GM21381 (cell line): ENCODE measurements around the gene LTO1.
A peak's percentile ranks its signal among the peaks of the same experiment; 100 is the strongest.

Experiments
- ATAC-seq: cut with Tn5 transposase; IDR thresholded peaks from one replicate; pipeline ENCODE4 v1.9.1; 2021; ENCODE audit warnings: mild to moderate bottlenecking, moderate library complexity; ENCODE audit not compliant: unreplicated experiment

LTO1 gene

DNA sequence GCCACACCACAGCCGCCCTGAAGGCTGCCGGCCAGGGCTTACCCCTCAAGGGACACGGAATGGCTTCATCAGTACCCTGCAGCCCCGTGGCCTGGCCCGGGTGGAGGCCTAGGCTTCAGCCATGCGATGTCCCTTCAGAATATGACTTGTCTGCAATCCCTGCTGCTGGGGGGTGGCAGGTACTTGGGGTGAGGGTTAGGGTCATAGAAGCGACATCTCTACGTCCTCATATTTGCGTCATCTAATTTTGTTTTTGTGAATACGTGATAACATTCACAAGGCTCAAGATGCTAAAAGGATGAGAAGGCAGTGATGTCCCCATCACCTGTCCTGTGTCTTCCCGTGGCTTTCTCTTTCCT lies 27.8 kb downstream of the LTO1 start:
- no peak for ATAC-seq

DNA sequence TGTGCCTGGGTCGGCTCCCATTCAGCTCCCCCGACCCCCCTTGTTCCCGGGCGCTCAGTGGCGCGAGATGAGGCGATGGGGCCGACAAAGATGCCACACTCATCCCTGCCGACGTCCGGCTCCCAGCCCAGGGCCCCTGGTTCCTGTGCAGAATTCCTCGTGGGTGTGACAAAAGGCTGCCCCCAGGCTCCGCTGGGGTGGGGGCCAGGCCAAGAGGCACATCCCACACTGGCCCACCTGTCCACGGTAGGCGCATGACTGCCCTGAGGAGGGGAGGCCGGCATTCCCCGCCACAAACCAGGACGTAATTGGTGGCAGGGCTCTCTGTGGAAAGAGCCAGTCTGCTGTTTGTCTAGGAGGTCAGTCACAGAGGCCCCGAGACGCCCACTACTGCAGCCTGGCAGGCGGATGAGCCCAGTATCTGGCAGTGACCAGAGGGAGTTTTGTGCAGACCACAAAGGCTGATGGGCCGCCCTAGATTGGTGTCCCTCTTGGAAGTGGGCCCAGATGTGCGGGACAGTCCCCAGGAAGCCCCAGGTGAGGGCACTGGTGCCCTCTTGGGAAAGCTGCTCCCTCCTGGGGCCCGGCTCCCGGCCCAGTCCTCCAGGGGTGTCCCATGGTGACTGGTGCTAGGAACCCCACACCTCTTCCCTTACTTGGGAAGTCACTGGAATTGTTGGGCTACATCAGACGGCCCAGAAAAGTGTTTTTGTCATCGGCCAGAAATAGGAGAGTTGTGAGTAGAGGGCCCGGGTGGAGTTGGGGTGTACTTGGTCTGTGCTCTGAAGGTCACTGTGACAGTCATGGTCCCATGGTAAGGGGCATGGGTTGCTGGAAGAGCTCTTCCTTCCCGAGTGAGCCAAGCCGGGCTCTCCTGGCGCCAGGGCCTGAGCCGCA lies 28.4 kb downstream of the LTO1 start:
- ATAC-seq = no peak

DNA sequence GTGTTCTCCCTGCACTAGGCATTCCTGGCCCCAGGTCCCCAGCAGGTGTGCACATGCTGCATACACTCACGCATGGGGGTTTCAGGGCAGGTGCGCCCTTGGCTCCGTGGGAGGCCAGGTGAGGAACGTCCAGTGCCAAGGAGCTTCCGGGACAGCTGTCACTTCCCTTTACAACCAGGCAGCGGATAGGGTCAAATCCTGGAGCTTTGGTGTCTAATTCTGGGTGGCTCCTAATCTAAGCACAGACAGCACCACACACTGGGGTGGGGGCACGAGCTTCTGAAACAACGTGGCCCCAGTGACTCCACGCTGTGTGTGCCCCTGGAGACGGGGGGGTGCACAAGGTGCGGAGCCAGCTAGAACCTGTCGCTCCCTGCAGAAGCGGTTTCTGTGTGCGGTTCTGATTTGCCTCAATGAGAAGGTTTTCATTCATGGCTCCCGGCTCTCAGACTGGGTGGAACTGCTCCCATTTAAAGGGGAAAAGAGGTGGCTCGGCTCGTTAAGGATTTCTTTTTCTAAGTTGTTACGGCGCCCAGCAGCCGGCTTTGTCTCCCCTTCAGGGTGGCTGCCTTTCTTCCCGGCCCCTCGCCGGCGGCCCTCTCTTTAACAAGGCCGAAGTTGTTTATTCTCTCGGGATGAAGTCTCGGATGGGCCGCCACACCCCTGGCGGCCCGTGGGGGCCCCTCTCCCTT lies 29.2 kb downstream of the LTO1 start:
- no peak for ATAC-seq

DNA sequence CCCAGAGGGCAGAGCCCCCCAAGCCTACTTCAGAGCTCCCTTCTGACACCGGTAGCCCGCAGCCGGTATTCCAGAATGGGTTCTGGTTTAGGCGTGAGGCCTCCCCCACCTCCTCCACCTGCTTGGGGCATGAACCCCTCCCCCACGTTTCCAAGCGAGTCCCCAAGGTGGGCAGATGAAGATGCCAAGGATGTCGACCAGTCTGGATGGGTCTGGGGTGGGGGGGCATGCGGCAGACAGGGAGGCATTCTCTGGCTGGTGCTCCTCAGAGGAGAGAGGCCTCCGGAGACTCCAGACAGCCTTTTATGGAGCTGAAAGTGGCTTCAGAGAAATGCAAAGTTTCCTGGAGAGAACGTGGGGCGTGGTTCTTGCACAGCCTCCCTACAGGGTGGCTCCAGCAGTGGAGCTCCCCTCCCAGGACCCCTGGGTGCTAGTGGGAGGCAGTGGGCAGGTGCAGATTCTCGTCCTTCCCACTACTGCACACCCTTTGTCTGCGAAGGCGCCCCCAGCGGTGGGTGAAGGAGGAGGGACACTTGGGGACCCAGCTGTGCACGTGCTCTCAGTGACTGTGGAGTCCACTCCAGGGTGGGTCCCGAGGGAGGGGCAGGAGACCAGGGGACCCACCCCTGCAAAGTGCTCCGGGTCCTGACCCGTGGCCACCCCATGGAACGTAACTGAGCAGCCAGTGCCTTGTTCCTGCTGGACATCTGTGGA lies 30.0 kb downstream of the LTO1 start:
- ATAC-seq = no peak

DNA sequence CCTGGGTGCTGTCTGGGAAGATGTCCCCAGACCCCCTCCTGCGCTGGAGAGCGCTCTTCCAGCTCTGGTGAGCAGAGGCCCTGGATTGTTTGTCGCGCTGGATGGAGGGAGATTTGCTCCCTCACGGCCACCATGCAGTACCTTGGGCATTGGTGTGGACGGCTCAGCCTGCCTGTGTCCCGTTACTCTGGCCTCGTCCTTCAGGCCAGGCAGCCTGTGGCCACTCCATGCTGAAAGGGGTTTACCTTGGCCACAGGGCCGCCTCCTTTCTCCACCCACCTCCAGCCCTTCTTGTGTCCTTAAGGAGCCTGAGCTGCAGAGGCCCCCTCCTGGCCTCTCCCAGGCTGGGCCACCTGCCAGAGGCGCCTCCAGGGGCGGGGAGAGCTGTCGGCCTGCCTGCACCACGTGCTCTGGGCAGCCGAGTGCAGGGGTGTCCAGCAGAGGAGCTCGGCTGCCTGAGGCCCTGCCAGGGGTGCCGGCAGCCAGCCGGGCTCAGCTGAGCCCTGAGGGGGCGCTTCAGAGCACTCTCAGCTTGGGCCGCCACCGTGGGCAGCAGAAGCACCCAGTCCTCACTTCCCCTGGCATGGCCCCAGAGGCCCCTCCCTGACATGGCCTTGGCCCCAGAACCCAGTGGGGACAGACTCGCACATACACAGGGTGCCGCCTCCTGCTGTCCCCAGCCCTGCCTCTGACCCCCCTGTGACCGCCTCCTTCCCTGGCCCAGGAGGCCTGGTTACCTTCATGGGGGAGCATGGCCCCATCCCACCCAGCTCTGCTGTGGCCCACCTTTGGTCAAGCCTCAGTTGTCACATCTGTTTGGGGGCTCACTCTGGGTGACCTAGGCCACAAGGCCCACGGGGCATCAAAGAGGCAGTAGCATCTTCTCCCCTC lies 30.8 kb downstream of the LTO1 start:
- no peak for ATAC-seq

DNA sequence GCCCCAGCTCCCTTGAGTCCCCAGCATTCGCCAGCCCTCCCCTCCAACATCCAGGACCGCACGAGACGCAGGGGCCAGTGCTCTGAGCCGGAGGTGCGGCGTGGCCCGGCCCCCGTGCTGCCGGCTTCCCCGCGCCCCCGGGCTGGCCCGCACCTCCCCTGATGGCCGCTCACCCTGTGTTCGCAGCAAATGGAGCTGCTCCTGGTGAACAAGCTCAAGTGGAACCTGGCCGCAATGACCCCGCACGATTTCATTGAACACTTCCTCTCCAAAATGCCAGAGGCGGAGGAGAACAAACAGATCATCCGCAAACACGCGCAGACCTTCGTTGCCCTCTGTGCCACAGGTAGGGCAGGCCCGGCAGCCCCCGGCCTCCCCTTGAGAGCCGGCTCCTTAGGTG lies 31.5 kb downstream of the LTO1 start:
- no peak for ATAC-seq

DNA sequence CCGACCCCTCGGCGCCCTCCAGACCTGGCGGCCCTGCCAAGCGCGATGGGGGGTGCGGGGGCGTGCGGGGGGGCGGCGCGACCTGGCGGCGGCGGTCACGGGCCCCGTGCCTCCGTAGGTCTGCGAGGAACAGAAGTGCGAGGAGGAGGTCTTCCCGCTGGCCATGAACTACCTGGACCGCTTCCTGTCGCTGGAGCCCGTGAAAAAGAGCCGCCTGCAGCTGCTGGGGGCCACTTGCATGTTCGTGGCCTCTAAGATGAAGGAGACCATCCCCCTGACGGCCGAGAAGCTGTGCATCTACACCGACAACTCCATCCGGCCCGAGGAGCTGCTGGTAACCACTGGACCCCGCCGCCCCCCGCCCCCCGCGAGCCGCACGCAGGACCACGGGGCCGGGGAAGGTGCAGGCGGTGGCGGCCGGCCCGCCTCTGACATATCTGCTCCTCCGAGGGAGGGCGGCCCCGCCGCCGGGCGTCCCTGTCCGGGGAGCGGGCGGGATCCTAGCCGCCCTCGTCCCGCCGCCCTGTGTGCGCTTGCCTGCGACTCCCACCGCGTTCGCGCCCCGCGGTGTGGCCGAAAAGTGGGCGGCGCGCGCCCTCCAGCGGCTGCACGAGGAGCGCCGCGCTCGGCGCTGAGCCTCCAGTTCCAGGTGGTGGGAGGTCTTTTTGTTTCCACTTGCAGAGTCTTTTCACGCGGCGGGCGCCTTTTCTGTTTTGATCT lies 32.1 kb downstream of the LTO1 start:
- ATAC-seq = peak; percentile 39

DNA sequence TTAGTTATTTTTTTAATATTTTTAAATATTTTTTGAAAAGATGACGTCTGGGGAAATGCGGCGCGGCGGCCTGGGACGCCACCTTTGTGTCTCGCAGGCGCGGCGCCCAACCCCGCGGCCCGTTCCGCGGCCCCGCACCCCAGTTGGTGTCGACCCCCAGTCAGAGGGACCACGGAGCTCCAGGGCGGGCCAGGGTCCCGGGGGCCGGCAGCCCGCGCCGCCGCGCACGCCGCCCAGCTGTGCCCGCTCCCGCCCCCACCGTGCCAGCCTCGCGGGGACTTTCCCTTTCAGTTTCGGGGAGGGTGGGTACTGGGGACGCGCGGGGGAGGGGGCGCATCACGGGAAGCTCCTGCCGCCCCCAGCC lies 32.6 kb downstream of the LTO1 start:
- peak; percentile 21 for ATAC-seq

DNA sequence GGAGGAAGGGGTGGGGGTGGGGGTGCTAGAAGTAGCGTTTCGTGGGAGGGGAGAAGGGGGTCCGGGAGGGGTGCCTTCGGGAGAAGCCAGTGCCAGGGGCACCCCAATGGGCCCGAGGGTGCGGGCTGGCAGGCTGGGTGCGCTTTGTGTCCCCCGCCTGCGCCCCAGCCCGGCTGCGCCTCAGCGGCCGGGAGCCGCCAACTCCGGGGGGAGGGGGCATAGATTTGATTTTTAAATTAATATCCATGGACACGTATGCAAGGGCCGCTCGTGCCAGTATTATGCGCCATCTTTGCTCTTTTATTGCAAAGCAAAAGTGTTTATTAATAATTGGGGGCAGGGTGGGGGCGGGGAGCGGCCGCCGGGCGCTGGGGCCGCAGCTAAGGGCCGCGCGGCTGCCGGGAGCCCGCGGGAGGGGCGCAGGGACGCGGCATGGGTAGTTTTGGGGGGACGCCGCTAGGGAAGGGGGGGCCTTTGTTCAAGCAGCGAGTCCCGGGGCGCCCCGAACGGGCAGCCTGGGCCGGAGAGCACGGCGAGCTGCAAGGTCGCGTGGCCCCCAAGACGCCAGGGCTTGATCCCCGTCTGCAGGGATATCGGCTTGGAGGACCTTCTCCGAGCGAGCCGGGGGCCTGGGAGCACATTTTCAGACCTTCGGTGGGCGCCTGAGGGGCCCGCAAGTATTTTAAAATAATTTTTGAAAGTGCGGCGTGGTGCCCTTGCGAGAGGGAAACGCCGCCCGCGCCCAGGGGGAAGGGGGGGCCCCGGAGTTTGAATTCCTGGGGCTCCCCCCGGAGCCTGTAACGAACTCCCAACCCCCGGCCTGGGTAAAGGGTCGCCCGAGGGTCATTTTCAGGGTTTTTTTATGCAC lies 33.2 kb downstream of the LTO1 start:
- no peak for ATAC-seq

DNA sequence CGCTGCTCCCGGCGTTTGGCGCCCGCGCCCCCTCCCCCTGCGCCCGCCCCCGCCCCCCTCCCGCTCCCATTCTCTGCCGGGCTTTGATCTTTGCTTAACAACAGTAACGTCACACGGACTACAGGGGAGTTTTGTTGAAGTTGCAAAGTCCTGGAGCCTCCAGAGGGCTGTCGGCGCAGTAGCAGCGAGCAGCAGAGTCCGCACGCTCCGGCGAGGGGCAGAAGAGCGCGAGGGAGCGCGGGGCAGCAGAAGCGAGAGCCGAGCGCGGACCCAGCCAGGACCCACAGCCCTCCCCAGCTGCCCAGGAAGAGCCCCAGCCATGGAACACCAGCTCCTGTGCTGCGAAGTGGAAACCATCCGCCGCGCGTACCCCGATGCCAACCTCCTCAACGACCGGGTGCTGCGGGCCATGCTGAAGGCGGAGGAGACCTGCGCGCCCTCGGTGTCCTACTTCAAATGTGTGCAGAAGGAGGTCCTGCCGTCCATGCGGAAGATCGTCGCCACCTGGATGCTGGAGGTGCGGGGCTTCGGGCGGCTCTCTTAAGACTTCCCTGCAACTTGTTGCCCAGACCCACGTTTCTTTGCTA lies 34.1 kb downstream of the LTO1 start, which contains the start of gene CCND1:
CCND1 (plus strand) TSS at position 162 of the 587 bp plus-strand sequence; CDS start at position 320, 158 bp downstream.
- ATAC-seq = no peak

DNA sequence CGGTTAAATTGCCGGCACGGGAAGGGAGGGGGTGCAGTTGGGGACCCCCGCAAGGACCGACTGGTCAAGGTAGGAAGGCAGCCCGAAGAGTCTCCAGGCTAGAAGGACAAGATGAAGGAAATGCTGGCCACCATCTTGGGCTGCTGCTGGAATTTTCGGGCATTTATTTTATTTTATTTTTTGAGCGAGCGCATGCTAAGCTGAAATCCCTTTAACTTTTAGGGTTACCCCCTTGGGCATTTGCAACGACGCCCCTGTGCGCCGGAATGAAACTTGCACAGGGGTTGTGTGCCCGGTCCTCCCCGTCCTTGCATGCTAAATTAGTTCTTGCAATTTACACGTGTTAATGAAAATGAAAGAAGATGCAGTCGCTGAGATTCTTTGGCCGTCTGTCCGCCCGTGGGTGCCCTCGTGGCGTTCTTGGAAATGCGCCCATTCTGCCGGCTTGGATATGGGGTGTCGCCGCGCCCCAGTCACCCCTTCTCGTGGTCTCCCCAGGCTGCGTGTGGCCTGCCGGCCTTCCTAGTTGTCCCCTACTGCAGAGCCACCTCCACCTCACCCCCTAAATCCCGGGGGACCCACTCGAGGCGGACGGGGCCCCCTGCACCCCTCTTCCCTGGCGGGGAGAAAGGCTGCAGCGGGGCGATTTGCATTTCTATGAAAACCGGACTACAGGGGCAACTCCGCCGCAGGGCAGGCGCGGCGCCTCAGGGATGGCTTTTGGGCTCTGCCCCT lies 34.7 kb downstream of the LTO1 start:
- ATAC-seq = no peak

DNA sequence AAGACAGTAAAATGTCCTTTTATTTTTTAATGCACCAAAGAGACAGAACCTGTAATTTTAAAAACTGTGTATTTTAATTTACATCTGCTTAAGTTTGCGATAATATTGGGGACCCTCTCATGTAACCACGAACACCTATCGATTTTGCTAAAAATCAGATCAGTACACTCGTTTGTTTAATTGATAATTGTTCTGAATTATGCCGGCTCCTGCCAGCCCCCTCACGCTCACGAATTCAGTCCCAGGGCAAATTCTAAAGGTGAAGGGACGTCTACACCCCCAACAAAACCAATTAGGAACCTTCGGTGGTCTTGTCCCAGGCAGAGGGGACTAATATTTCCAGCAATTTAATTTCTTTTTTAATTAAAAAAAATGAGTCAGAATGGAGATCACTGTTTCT lies 35.3 kb downstream of the LTO1 start:
- no peak for ATAC-seq

DNA sequence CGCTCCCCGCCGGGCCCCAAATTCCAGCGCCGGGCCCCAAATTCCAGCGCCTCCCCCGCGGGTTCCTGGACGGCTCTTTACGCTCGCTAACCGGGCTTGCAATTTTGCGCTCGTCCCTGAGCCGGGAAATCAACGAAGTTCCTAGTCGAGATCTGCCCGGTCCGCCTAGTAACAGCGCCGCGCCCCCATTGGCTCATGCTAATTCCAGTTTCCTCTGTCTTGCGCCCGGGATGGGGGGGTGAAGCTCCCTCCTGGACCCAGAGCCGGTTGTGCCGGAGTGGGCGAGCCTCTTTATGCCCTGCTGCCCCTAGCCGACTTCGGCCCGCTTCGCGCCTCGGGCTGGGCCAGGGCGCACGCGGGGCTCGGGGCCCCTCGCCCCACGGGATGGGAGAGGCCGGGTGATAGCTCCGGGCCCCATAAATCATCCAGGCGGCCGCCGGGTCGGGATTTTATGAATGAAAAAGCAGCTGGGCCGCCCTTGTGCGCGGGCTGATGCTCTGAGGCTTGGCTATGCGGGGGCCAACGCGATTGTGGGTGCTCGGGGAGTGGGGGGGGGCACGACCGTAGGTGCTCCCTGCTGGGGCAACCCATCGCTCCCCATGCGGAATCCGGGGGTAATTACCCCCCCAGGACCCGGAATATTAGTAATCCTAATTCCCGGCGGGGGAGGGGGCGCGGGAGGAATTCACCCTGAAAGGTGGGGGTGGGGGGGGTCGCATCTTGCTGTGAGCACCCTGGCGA lies 36.0 kb downstream of the LTO1 start:
- no peak for ATAC-seq

DNA sequence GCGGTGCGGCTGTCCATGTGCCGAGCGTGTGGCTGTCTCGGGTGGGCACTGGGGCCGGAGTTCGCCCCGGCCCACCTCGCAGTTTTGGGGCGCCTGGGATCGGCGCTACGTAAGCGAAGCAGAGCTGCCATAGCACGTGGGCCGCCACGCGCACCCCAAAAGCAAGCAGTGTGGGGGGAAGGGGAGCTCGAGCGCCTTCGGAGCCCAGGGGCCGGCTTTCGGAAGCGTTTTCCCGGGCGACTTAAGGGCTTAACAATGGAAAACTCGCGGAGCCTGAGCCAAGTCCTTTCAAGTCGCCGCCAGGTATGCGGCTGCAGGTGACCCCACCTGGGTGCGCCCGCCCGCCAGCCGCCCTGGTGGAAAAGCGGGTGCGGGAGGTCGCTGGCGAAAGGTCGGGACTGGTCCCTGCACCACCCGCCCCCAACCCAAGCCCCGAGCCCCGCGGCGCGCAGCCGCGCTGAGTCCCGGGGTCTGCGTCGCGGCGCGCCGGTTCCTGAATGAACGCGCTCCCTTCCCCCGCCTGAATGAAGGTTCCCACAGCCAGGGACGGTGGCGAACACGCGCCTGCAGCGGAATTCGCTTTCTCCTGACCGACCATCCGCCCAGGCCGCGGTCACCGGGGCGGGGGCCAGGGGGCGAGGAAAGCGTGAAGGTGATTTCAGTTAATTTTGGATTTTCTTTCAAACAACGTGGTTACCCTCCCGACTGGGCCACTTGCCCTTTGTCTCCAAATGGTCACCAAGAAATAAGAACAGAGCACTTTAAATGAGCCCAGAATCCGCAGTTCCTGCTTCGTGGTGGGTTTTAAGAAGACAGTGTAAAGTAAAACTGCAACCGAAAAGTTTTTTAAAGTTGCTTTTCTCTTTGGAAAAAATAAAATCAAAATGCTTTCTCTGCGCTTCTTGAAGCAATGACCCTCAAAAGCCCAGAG lies 36.9 kb downstream of the LTO1 start:
- no peak for ATAC-seq

DNA sequence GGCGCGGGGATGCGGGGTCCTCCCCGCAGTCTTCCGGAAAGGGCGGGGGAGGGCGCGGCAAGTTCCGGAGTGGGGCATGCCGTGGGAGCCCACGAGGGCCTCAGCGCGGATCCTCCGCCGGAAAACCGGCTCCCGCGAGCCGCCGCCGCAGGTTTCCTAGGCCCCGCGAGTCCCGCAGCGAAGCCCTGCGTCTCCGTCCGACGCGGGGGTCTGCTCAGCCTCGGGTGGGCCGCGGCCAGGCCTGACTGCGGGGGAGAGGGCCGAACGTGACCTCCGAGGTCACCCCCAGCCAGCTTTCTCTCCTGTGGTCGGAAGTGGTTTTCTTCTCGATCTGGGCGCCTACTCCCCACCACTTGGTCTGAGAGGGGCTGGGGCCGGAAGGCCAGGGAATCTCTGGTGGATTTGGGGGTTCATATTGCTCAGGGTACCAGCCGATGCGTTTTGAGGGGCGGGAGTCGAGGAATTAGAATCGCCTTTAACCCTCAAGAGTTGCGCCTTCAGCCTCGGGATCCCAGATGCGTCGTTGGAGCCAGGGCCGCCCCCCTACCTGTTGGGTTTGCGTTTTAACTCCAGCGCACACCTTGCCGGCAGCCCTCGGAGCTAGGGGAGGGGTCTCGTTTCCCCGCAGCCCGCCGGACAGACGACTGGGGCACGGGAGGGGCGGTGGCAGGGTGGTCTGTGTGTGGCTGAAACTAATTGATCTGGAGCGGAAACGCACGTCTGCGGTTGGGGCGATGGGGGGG lies 37.8 kb downstream of the LTO1 start:
- no peak for ATAC-seq
